ENCODE results near the gene VENTX.

- TF ChIP-seq CTCF (IDR thresholded peaks at IDR 0.05 in 4 of 5, conservative IDR thresholded peaks at IDR 0.05 in 1 of 5) = no peak
- TF ChIP-seq POLR2A (IDR thresholded peaks at IDR 0.05) = peak; percentile 64 to 69
These were observed 24.2 kb downstream of the VENTX start for GRCh38 chr10:133261726-133262325.

All from gastrocnemius medialis (tissue), 4 donors.